ENCODE data around the gene STK32A. TPM values are rescaled to one million over a fixed set of nuclear protein-coding genes. Genes with fewer than 3 reads are reported as not detected.
"Not testable (repeated sequence)": the region's sequence is repeated elsewhere in the genome, so short reads cannot be mapped to it uniquely, and the experiment has no call there.

The STK32A gene
- total RNA-seq, 1 donor from 2014 or later = 1.1 TPM

DNA sequence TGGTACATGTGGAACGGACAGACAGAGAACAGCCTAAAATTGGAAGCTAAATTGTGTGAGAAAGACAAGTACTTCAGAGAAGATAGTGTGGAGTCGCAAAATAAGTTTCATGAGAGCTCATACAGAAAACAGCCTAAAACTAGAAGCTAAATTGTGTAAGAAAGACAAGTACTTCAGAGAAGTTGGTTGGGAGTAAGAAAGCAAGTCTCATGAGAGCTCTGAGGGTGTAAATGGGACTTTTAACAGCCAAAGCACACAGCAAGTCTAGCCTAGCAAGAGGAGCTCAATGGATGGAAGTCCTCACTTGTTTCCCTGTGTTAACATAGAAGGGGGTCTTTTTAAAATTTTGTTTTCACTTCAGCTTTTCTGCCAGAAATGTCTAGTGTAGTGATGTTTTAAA lies 93.1 kb downstream of the STK32A start:
- ATAC-seq (ENCODE audit: poor library complexity) (no peak), DNase-seq (no peak)

DNA sequence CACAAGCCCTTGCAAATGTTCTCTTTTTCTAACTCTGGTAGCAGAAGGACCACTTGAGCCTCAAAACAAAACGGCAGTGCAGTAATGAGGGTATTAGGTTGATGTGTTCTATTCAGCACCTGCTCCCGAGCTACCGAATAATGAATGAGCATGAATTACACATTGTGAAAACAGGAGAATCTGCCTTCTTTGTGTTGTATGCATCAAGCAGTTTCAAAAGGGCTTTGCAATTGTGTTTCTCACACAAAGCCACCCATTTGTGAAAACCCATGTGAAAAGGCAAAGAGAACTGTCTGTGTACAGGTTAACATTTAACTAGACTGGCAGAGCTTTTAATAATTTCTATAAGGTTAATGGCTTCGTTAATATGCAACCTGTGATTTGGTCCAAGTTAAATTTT lies 97.8 kb downstream of the STK32A start:
- ATAC-seq (ENCODE audit: poor library complexity) (no peak), DNase-seq (no peak)
- intact Hi-C loops (cut with DNase I) = no loop called here

More for the DNA sequence above, 93.1 kb downstream of the STK32A start:
- intact Hi-C loops (cut with DNase I) = no loop called here

DNA sequence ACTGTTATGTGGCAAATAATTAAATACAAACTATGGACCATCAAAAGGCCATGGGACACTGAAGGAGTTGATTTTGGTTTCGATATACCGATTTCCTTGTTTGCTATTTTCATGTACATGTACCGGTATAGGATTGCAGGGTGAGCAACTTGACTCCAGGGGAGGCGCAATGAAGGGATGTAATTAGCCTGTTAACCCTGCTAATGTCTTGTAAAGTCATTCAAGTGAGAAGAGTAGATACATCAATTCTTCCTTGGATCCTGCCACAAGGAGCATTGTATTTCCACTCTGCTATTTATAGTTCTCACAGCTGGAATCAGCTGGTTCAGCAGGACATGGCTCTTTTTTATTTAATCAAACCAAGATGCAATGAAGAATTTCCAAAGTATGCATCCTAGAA lies 102.0 kb downstream of the STK32A start:
- intact Hi-C loops (cut with DNase I) = no loop called here
- DNase-seq (no peak), ATAC-seq (ENCODE audit: poor library complexity) (no peak)

DNA sequence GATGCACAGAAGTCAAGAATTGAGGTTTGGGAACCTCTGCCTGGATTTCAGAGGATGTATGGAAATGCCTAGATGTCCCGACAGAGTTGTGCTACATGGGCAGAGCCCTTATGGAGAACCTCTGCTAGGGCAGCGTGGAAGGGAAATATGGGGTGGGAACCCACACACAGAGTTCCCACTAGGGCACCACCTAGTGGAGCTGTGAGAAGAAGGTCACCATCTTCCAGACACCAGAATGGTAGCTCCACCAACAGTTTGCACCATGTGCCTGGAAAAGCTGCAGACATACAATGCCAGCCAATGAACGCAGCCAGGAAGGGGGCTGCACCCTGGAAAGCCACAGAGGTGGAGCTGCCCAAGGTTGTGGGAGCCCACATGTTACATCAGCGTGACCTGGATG lies 104.5 kb downstream of the STK32A start:
- DNase-seq (no peak), ATAC-seq (ENCODE audit: poor library complexity) (no peak)
- intact Hi-C loops (cut with DNase I) = no loop called here

DNA sequence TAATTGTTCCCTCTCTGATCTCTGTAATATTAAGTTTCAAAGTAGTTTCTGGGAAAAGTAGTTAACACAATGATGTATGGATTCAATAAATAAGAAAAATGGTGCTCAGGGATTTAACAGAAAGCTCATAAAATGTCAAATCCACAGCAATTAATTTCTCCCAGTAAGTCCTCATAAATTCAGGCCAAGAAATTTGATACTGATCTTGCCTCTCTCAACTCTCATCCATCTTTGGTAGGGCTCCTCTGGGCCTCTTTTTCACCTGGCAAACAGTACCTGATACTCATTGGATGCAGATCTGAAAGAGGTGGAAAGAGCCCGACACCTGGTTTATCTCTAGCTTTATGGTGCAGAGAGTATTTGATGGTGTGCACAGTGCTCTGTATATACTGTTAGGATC lies 106.1 kb downstream of the STK32A start:
- intact Hi-C loops (cut with DNase I) = no loop called here
- no peak for DNase-seq
- ATAC-seq (ENCODE audit: poor library complexity) = no peak

DNA sequence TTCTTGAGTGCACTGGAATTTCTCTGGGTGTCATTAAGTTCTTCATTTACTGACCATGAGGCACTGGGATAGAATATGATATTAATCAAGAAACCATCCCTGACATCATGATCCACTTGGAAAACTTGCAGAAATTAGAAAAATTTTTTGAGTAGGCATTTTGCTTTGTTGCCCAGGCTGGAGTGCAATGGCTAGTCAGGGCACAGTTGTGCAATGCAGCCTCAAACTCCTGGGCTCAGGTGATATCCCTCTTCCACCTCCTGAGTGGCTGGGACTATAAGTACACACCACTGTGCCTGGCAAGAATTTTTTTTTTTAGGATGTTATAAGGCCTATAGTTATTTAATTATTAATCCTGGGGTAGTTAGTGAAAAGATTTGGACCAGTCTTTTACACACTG lies 106.5 kb downstream of the STK32A start:
- DNase-seq (no peak), ATAC-seq (ENCODE audit: poor library complexity) (no peak)
- intact Hi-C loops (cut with DNase I) = no loop called here

DNA sequence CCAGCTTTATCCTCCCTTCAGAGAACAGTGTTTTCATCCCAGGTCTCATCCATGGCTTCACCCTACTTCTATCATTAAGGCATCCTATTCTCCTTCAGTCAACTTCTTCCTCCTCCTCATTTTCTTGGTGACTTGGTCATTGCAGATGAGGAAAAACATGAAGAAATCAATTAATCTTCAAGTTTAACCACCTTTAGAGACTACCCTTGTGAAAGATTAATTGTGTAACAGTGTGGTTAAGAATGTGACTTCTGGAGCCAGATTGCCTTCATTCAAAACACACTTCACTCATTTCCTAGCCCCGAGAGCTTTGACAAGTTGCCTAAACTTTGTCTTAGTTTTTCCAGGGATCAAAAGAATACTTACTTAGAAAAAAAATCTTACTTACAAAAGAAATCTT lies 110.0 kb downstream of the STK32A start:
- DNase-seq (no peak), ATAC-seq (ENCODE audit: poor library complexity) (no peak)
- intact Hi-C loops (cut with DNase I) = no loop called here

DNA sequence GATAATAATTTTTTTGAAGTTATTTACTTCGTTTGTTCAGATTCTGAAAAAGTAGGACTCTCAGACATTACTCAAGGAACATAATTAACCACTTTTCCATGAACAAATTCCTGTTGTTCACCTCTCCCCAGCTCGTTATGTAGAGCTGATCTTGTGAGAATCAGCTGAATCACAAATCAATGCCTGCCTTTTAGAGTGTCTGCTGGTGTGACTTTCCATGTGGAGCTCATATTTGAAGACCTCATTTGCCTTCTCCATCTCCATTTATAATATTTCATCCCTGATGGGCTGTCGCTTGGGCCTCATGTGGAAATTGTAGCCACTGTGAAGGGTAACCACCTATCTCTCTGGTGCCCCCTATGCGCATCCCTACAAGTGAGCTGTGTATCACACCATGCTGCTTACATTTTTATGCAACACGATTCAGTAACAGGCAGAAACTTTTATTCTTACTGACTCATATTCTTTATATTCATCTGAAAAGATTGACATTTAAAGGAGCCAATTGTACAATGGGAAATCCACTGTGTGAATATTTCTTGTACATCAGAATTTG lies 111.3 kb downstream of the STK32A start:
- no peak for DNase-seq
- intact Hi-C loops (cut with DNase I) = no loop called here
- ATAC-seq (ENCODE audit: poor library complexity) = no peak

DNA sequence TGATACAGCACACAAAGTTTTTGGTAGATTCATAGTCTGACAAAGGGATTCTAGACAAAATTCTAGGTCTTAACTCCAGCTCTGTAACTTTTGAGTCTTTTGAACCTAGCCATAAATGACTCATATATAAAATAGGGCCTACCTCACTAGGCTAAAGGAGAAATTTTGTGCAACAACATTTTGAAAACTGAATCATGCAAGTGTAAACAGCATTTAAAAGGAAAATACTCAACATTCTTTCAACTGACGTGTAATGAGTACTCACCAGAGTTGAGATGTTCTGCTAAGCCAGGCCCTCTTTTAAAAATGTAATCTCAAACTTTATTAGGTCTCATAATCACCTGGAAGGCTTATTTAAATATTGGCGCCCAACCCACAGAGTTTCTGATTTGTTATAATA lies 113.2 kb downstream of the STK32A start:
- intact Hi-C loops (cut with DNase I) = no loop called here
- ATAC-seq (ENCODE audit: poor library complexity) (no peak), DNase-seq (no peak)

DNA sequence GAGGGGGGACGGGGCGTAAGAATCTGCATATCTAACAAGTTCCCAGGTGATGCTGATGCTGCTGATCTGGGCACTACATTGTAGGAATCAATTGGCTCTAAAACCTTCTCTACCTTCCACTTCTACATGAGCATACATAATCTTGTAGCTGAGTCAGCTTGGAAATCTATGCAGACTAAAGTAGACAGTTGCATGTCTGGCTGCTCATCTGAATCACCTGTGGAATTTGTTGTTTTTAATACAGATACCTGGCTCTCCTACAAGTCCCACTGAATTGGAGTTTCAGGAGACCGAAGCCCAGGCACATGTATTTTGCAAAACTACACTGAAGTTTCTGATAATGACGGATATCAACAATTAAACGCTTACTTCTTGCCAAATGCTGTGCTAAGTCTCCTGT lies 113.6 kb downstream of the STK32A start:
- intact Hi-C loops (cut with DNase I) = no loop called here
- no peak for DNase-seq
- ATAC-seq (ENCODE audit: poor library complexity) = no peak

DNA sequence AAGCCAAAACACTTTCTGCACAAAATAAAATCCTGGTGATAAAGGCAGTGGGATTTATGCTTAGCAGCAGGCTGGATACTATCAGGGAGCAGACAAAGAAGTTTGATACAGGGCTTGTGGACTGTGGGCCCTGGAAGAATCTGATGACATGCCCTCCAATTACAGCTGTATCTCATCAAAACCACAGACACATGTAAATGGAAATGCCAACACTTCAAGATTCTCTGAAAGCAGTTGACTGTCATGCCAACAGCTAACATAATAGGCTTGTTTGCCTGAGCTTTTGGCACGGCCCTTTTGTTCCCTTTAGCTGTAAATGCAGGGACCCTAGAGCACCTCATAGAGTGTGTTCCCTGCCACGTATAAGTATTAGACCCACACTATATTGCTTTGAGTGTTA lies 114.4 kb downstream of the STK32A start:
- DNase-seq (no peak), ATAC-seq (ENCODE audit: poor library complexity) (no peak)
- intact Hi-C loops (cut with DNase I) = no loop called here

DNA sequence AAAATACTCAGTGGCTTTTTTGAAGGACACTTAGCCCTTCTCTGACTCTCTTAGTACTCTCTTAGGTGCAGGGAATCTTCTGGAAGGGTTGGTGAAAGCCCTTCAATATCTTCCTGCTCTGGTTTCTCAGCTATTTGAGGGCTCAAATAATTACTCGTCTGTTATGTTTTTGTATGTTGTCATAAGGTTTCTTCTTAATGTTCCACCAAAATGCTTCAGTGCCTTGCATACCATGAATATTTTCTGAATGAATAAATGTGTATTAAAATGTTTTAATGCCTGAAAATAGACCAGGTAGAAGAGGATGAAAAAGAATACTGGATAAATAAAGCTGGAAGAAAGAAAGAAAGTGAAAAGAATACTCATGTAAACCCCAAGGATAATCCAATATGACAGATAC lies 124.3 kb downstream of the STK32A start:
- DNase-seq (no peak), ATAC-seq (ENCODE audit: poor library complexity) (no peak)
- intact Hi-C loops (cut with DNase I) = no loop called here

DNA sequence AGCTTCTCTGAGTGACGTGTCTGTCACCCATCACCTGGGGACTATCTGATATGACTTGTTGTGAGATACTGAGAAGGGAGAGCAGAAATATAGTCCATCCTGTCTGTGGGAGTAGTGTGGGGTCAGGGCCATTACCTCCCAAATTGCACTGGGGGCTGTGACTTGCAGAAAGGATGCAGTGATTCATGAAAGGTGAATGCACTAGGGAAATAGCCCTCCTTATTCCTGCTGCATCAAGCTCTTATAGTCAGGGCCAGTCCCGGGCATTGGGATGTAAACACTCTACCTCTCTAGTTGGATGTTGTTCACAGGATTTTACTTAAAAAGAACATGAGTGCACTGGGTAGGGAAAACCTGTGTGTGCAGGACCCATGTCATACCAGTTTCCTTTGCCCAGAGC lies 124.8 kb downstream of the STK32A start:
- intact Hi-C loops (cut with DNase I) = no loop called here
- no peak for DNase-seq
- ATAC-seq (ENCODE audit: poor library complexity) = no peak

DNA sequence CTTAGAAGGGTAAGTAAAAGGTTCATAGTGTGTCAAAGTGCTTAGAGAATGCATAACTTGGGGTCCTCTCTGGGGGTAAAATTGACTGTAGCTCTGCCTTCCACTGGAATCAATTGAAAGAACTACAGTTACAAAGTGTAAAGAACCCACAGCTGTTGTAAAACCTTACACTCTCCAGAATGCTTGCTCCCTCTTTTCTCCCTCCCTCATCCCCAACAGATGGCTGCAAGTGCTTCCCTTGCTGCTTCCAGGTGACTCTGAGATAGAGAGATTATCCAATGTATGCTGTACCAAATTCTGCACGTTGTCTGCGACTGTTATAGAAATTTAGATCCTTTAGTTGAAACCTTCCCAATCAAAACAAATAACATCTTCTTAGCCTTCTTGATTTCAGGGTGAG lies 126.0 kb downstream of the STK32A start:
- ATAC-seq (ENCODE audit: poor library complexity) (no peak), DNase-seq (no peak)
- intact Hi-C loops (cut with DNase I) = no loop called here

DNA sequence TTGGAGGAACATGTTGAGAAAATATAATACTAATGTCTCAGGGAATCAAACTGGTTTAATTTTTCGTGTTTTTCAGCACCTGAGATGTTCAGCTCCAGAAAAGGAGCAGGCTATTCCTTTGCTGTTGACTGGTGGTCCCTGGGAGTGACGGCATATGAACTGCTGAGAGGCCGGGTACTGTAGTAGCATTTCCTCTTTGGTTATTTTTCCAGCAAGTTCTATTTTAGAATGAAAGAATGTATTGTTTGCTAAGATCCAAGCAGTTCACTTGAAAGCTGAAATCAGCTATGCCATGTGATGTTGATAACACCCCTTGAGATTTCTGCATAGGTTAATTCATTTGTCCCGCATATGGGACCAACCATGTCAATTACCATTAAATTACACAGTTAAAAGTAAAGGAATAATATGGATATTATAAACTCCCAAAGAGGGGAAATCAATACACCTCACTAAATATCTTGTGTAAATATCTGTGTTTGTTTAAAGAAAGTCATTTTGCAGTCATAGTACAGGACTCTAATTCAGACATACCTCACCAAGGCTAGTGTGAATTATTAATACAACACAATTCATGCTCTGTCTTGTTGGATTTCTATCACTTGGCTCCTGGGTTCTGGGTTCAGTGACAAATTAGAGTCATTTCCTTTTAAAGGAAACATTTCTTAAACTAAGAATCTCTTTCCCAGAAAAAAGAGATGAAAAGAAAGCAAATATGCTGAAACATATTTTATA lies 126.8 kb downstream of the STK32A start:
- ATAC-seq (ENCODE audit: poor library complexity) = no peak
- DNase-seq = no peak
- intact Hi-C loops (cut with DNase I) = no loop called here

DNA sequence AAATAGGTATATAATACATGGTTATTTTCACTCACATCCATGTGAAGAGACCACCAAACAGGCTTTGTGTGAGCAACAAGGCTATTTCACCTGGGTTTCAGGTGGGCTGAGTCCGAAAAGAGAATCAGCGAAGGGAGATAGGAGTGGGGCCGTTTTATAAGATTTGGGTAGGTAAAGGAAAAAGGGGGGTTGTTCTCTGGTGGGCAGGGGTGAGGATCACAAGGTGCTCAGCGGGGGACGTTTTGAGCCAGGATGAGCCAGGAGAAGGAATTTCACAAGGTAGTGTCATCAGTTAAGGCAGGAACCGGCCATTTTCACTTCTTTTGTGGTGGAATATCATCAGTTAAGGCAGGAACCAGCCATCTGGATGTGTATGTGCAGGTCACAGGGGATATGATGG lies 132.6 kb downstream of the STK32A start:
- intact Hi-C loops (cut with DNase I); ATAC-seq (ENCODE audit: poor library complexity); DNase-seq: not testable (repeated sequence)

DNA sequence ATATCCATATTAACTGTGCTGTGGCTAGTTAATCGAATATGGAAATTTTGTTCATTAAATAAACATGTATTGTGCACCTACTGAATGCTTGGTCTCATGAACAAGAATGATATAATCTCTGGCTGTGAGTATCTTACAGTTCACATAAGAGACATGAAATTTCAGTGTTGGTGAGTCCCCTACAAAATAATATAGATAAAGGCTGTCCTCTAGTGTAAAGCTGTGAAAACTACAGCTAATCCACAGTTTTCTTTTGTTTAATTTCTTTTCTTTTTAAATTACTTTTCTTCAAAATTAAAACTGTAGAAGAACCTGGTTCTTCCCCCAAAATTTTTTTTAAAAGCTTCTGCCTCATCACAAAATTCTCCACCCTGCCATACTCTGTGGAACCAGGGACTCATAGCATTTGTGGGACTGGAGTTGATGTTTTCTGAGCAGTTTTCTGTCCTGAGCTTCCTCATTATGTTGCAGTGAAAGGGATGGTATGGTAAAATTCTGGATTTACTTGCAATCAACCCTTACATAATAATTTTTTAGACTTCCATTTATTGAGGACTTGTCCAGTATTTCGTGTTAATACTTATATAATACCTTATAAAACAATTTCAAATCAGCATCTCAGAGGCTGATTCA lies 135.0 kb downstream of the STK32A start:
- ATAC-seq (ENCODE audit: poor library complexity) (peak; percentile 60), DNase-seq (no peak)
- intact Hi-C loops (cut with DNase I) = loop anchor here (2.0 kb wide), 1 partner anchor 145 kb away; no protein-coding TSS in a partner anchor

DNA sequence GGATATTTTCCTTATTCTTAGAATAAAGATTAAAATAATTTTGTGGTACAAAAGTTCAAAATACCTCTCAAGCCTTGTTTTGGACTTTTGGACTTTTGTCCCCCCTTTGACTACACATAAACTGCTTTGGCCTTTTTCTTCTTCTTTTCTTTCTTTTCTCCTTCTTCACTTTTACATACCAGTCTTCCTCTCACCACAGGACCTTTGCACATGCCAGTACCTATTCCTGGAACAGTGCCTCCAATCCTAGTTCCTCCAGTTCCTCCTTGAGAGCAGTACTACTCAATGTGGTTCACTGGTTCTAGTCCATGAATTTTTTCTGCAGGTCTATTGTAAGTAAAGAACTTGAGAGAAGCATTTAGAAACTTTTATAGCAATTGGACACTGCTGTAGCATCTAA lies 136.5 kb downstream of the STK32A start:
- DNase-seq = no peak
- ATAC-seq (ENCODE audit: poor library complexity) = no peak
- intact Hi-C loops (cut with DNase I) = loop anchor here (2.0 kb wide), 1 partner anchor 146 kb away; no protein-coding TSS in a partner anchor

DNA sequence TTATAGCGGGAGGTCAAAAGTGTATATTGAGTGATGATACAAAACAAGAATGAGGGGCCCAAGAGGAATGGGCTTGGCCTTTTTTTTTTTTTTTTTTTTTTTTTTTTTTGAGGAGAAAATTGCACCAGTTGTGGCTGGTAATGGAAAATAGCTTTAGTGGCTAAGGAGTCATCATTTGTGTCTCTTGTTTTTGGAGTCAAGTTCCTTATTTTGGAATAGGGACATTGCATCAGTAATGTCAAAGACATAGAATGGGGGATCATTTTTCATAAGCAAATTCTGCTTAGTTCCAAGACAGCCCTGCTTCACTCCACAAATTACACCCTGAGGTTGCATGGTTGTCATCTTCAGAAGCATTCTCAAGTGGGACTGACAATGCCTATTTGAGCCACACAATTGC lies 137.4 kb downstream of the STK32A start:
- no peak for ATAC-seq (ENCODE audit: poor library complexity)
- intact Hi-C loops (cut with DNase I) = no loop called here
- DNase-seq = no peak

DNA sequence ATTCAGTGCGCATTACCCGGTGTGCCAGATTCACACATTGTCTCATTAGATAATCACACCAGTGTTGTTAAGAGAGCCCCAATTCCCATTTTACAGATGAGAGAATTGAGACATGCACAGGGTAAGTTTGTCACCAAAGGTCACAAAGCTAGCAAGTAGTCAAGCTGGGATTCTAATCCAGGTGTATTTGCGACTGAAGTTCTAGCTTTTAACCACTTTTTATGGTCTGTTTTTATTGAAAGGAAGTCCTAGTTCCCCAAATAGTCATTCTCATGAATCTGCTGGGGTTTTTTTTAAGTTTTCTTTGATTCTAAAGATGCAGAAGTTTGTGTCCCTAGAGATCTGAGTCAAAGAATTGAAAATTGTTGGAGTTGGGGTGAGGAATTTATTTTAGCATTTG lies 138.5 kb downstream of the STK32A start:
- DNase-seq (no peak), ATAC-seq (ENCODE audit: poor library complexity) (no peak)
- intact Hi-C loops (cut with DNase I) = no loop called here
